GM23338 (cell line): Measurements from ENCODE around the gene DIP2C. TPM values are rescaled to one million over a fixed set of nuclear protein-coding genes. Genes with fewer than 3 reads are reported as not detected.

Source experiments
- ATAC-seq: fragments of 200-7000 bp; cut with Tn5 transposase; 3 replicates; pipeline ENCODE4 v1.9.1; 2020
- DNase-seq: peaks from one replicate; pipeline ENCODE4 v3.0.0-alpha.2; 2015; ENCODE audit warnings: low spot score
- H2AFZ ChIP-seq: fragments of 200-600 bp; sonication (generic); 2 replicates; pipeline ENCODE4 v1.8.0; 2016; ENCODE audit warnings: antibody characterized with exemption, mild to moderate bottlenecking, moderate library complexity
- H3F3A ChIP-seq: fragments of 200-600 bp; sonication (generic); replicated peaks from 2 replicates; pipeline ENCODE4 v1.8.0; 2017; ENCODE audit warnings: antibody characterized with exemption, mixed run types, low read depth
- H3K27ac ChIP-seq: fragments of 200-600 bp; sonication (generic); 2 replicates; pipeline ENCODE4 v1.6.1; 2016; ENCODE audit warnings: low read depth
- H3K27me3 ChIP-seq: fragments of 200-600 bp; sonication (generic); 2 replicates; pipeline ENCODE4 v1.8.0; 2016; ENCODE audit warnings: mild to moderate bottlenecking, mixed run types, moderate library complexity; ENCODE audit not compliant: insufficient read depth
- H3K36me3 ChIP-seq: fragments of 200-600 bp; sonication (generic); 2 replicates; pipeline ENCODE4 v1.8.0; 2016; ENCODE audit warnings: mild to moderate bottlenecking; ENCODE audit not compliant: insufficient read depth
- H3K4me1 ChIP-seq: fragments of 200-600 bp; sonication (generic); 2 replicates; pipeline ENCODE4 v1.8.0; 2016; ENCODE audit warnings: mild to moderate bottlenecking, moderate library complexity; ENCODE audit not compliant: insufficient read depth
- H3K4me2 ChIP-seq: fragments of 200-600 bp; sonication (generic); 2 replicates; pipeline ENCODE4 v1.7.1; 2017; ENCODE audit warnings: mixed run types
- H3K4me3 ChIP-seq: fragments of 200-600 bp; sonication (generic); 2 replicates; pipeline ENCODE4 v1.6.1; 2016; ENCODE audit warnings: mixed run types
- H3K79me2 ChIP-seq: fragments of 200-600 bp; sonication (generic); replicated peaks from 2 replicates; pipeline ENCODE4 v1.8.0; 2017; ENCODE audit warnings: mild to moderate bottlenecking; ENCODE audit not compliant: insufficient read depth
- H3K9me2 ChIP-seq: fragments of 200-600 bp; sonication (generic); 2 replicates; pipeline ENCODE4 v1.8.0; 2017; ENCODE audit not compliant: insufficient read depth
- H4K20me1 ChIP-seq: fragments of 200-600 bp; sonication (generic); replicated peaks from 2 replicates; pipeline ENCODE4 v1.8.0; 2017; ENCODE audit warnings: mild to moderate bottlenecking; ENCODE audit not compliant: insufficient read depth
- H3K27ac Mint-ChIP-seq: 2 replicates; pipeline ENCODE4 v1.8.0; 2020; ENCODE audit warnings: inconsistent platforms, mild to moderate bottlenecking, moderate library complexity, mixed read lengths
- H3K27me3 Mint-ChIP-seq: 3 replicates; pipeline ENCODE4 v1.8.0; 2022; ENCODE audit warnings: low read depth, mild to moderate bottlenecking, moderate library complexity, mixed read lengths, inconsistent platforms; ENCODE audit not compliant: insufficient read depth, poor library complexity
- H3K36me3 Mint-ChIP-seq: 3 replicates; pipeline ENCODE4 v1.8.0; 2021; ENCODE audit warnings: low read depth, mild to moderate bottlenecking, inconsistent platforms, moderate library complexity, mixed read lengths
- H3K4me1 Mint-ChIP-seq: 3 replicates; pipeline ENCODE4 v1.8.0; 2020; ENCODE audit warnings: mild to moderate bottlenecking, inconsistent platforms, mixed read lengths
- H3K4me3 Mint-ChIP-seq: 3 replicates; pipeline ENCODE4 v1.8.0; 2021; ENCODE audit warnings: moderate library complexity, mild to moderate bottlenecking, inconsistent platforms, mixed read lengths
- H3K9me3 Mint-ChIP-seq: 3 replicates; pipeline ENCODE4 v1.8.0; 2020; ENCODE audit warnings: moderate library complexity, mild to moderate bottlenecking, inconsistent platforms, mixed read lengths
- CREB1 ChIP-seq: fragments of 250-450 bp; sonication (Bioruptor Pico); IDR thresholded peaks from 2 replicates; pipeline ENCODE4 v1.5.0; 2020; ENCODE audit warnings: low read depth, mild to moderate bottlenecking, moderate library complexity
- EZH2 ChIP-seq: fragments of 200-600 bp; sonication (generic); IDR thresholded peaks from one replicate; pipeline ENCODE4 v1.8.0; 2017; ENCODE audit warnings: antibody characterized with exemption, mild to moderate bottlenecking, low read depth; ENCODE audit not compliant: unreplicated experiment
- EZH2phosphoT487 ChIP-seq: fragments of 200-600 bp; sonication (generic); IDR thresholded peaks from one replicate; pipeline ENCODE4 v1.8.1; 2018; ENCODE audit warnings: antibody characterized with exemption; ENCODE audit not compliant: unreplicated experiment
- JUNB ChIP-seq: IDR thresholded peaks from one replicate; pipeline ENCODE4 v1.6.1; 2016; ENCODE audit warnings: antibody characterized with exemption; ENCODE audit not compliant: unreplicated experiment
- NANOG ChIP-seq: IDR thresholded peaks from 2 replicates; pipeline ENCODE4 v1.6.1; 2016; ENCODE audit warnings: antibody characterized with exemption, borderline replicate concordance
- POLR2AphosphoS5 ChIP-seq: IDR thresholded peaks from 2 replicates; pipeline ENCODE4 v1.6.1; 2016; ENCODE audit warnings: antibody characterized with exemption, low read depth
- STAT1 ChIP-seq: IDR thresholded peaks from one replicate; pipeline ENCODE4 v1.6.1; 2016; ENCODE audit warnings: antibody characterized with exemption; ENCODE audit not compliant: unreplicated experiment
- ZNF114 ChIP-seq: fragments of 250-450 bp; sonication (Bioruptor Pico); IDR thresholded peaks from 2 replicates; pipeline ENCODE4 v1.5.0; 2020; ENCODE audit warnings: mild to moderate bottlenecking, moderate library complexity
- ZNF331 ChIP-seq: fragments of 250-450 bp; sonication (Bioruptor Pico); IDR thresholded peaks from 2 replicates; pipeline ENCODE4 v1.5.0; 2020; ENCODE audit warnings: low read depth, mild to moderate bottlenecking, moderate library complexity
- polyA plus RNA-seq: library from polyadenylated mRNA; unstranded; fragments of >200 nt; fragmentation: Nextera tagmentation; extraction: Ambion mirVana; gene quantifications from 2 replicates; pipeline ENCODE4 v1.2.1, GENCODE V29; 2016
- total RNA-seq: library from RNA; depleted of rRNA; stranded (reverse); fragments of >200 nt; shearing (Covaris generic); gene quantifications from 2 replicates; pipeline ENCODE4 v1.2.3, GENCODE V29; 2014
- TF ChIP-seq, protein P1 (sequence below): IDR thresholded peaks from 2 replicates; pipeline ENCODE4 v1.6.1; 2016; ENCODE audit warnings: antibody characterized with exemption
- TF ChIP-seq, protein P2 (sequence below): IDR thresholded peaks from one replicate; pipeline ENCODE4 v1.6.1; 2018; ENCODE audit warnings: antibody characterized with exemption; ENCODE audit not compliant: unreplicated experiment
- TF ChIP-seq, protein P3 (sequence below), 2 experiments: fragments of 200-600 bp in 1 of 2; sonication (generic) in 1 of 2; conservative IDR thresholded peaks; 2 replicates each; pipeline versions ENCODE4 v1.5.1 to v1.6.1; 2016 to 2017; ENCODE audit warnings: antibody characterized with exemption in 2 of 2, low read depth in 2 of 2, mild to moderate bottlenecking in 2 of 2, moderate library complexity in 1 of 2
- TF ChIP-seq, protein P4 (sequence below): fragments of 250-450 bp; sonication (Bioruptor Pico); IDR thresholded peaks from 2 replicates; pipeline ENCODE4 v1.5.0; 2020; ENCODE audit warnings: mild to moderate bottlenecking, moderate library complexity

DIP2C gene
- total and polyA plus RNA-seq, 2 experiments from 2014 or later: 5.1 to 7.7 TPM

DNA sequence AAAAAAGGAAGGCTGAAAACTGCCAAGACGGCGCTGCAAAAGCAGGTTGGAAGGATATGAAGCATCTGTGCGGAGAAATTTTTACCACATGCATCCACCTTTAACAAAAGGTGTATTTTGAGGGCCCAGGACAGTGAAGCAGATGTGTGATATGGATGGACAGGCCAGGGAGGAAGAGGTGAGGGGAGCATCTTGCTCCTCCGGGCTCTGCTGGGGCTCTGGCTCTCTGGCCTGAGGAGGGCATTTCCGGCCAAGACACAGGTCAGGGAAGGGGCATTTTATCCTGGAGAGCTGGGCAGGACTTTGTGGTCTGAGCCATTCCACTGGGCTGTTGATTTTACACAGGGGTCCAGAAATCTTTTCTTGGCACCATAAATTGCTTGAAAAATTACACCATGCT is 379.1 kb downstream of the DIP2C start:
- no peaks in the 10 kb centered on the region for H3K9me3 Mint-ChIP-seq
- no peak overlapping the region for H3K4me3 Mint-ChIP-seq

More for the DNA sequence above, 379.1 kb downstream of the DIP2C start:
- peaks cover 6% of the 10 kb centered on the region; the same call in 1 of the 2 replicates for H3K4me1 ChIP-seq
- DNase-seq (no peak), ATAC-seq (no peak)
- TF ChIP-seq JUNB: no peak
- TF ChIP-seq ZNF114: no peak
- TF ChIP-seq EZH2phosphoT487: no peak
- TF ChIP-seq, protein P1, sequence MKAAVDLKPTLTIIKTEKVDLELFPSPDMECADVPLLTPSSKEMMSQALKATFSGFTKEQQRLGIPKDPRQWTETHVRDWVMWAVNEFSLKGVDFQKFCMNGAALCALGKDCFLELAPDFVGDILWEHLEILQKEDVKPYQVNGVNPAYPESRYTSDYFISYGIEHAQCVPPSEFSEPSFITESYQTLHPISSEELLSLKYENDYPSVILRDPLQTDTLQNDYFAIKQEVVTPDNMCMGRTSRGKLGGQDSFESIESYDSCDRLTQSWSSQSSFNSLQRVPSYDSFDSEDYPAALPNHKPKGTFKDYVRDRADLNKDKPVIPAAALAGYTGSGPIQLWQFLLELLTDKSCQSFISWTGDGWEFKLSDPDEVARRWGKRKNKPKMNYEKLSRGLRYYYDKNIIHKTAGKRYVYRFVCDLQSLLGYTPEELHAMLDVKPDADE: no peak
- TF ChIP-seq STAT1: no peak
- no peak for TF ChIP-seq ZNF331 (CRISPR knock-in tag)
- no peak for TF ChIP-seq CREB1 (CRISPR knock-in tag)
- TF ChIP-seq, protein P2, sequence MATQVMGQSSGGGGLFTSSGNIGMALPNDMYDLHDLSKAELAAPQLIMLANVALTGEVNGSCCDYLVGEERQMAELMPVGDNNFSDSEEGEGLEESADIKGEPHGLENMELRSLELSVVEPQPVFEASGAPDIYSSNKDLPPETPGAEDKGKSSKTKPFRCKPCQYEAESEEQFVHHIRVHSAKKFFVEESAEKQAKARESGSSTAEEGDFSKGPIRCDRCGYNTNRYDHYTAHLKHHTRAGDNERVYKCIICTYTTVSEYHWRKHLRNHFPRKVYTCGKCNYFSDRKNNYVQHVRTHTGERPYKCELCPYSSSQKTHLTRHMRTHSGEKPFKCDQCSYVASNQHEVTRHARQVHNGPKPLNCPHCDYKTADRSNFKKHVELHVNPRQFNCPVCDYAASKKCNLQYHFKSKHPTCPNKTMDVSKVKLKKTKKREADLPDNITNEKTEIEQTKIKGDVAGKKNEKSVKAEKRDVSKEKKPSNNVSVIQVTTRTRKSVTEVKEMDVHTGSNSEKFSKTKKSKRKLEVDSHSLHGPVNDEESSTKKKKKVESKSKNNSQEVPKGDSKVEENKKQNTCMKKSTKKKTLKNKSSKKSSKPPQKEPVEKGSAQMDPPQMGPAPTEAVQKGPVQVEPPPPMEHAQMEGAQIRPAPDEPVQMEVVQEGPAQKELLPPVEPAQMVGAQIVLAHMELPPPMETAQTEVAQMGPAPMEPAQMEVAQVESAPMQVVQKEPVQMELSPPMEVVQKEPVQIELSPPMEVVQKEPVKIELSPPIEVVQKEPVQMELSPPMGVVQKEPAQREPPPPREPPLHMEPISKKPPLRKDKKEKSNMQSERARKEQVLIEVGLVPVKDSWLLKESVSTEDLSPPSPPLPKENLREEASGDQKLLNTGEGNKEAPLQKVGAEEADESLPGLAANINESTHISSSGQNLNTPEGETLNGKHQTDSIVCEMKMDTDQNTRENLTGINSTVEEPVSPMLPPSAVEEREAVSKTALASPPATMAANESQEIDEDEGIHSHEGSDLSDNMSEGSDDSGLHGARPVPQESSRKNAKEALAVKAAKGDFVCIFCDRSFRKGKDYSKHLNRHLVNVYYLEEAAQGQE: no peak
- TF ChIP-seq NANOG: no peak
- TF ChIP-seq POLR2AphosphoS5: no peak
- TF ChIP-seq, protein P3, sequence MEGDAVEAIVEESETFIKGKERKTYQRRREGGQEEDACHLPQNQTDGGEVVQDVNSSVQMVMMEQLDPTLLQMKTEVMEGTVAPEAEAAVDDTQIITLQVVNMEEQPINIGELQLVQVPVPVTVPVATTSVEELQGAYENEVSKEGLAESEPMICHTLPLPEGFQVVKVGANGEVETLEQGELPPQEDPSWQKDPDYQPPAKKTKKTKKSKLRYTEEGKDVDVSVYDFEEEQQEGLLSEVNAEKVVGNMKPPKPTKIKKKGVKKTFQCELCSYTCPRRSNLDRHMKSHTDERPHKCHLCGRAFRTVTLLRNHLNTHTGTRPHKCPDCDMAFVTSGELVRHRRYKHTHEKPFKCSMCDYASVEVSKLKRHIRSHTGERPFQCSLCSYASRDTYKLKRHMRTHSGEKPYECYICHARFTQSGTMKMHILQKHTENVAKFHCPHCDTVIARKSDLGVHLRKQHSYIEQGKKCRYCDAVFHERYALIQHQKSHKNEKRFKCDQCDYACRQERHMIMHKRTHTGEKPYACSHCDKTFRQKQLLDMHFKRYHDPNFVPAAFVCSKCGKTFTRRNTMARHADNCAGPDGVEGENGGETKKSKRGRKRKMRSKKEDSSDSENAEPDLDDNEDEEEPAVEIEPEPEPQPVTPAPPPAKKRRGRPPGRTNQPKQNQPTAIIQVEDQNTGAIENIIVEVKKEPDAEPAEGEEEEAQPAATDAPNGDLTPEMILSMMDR (conservative IDR thresholded peaks at IDR 0.05; ENCODE audit: low read depth in 2 of 2): no peak
- TF ChIP-seq, protein P4, sequence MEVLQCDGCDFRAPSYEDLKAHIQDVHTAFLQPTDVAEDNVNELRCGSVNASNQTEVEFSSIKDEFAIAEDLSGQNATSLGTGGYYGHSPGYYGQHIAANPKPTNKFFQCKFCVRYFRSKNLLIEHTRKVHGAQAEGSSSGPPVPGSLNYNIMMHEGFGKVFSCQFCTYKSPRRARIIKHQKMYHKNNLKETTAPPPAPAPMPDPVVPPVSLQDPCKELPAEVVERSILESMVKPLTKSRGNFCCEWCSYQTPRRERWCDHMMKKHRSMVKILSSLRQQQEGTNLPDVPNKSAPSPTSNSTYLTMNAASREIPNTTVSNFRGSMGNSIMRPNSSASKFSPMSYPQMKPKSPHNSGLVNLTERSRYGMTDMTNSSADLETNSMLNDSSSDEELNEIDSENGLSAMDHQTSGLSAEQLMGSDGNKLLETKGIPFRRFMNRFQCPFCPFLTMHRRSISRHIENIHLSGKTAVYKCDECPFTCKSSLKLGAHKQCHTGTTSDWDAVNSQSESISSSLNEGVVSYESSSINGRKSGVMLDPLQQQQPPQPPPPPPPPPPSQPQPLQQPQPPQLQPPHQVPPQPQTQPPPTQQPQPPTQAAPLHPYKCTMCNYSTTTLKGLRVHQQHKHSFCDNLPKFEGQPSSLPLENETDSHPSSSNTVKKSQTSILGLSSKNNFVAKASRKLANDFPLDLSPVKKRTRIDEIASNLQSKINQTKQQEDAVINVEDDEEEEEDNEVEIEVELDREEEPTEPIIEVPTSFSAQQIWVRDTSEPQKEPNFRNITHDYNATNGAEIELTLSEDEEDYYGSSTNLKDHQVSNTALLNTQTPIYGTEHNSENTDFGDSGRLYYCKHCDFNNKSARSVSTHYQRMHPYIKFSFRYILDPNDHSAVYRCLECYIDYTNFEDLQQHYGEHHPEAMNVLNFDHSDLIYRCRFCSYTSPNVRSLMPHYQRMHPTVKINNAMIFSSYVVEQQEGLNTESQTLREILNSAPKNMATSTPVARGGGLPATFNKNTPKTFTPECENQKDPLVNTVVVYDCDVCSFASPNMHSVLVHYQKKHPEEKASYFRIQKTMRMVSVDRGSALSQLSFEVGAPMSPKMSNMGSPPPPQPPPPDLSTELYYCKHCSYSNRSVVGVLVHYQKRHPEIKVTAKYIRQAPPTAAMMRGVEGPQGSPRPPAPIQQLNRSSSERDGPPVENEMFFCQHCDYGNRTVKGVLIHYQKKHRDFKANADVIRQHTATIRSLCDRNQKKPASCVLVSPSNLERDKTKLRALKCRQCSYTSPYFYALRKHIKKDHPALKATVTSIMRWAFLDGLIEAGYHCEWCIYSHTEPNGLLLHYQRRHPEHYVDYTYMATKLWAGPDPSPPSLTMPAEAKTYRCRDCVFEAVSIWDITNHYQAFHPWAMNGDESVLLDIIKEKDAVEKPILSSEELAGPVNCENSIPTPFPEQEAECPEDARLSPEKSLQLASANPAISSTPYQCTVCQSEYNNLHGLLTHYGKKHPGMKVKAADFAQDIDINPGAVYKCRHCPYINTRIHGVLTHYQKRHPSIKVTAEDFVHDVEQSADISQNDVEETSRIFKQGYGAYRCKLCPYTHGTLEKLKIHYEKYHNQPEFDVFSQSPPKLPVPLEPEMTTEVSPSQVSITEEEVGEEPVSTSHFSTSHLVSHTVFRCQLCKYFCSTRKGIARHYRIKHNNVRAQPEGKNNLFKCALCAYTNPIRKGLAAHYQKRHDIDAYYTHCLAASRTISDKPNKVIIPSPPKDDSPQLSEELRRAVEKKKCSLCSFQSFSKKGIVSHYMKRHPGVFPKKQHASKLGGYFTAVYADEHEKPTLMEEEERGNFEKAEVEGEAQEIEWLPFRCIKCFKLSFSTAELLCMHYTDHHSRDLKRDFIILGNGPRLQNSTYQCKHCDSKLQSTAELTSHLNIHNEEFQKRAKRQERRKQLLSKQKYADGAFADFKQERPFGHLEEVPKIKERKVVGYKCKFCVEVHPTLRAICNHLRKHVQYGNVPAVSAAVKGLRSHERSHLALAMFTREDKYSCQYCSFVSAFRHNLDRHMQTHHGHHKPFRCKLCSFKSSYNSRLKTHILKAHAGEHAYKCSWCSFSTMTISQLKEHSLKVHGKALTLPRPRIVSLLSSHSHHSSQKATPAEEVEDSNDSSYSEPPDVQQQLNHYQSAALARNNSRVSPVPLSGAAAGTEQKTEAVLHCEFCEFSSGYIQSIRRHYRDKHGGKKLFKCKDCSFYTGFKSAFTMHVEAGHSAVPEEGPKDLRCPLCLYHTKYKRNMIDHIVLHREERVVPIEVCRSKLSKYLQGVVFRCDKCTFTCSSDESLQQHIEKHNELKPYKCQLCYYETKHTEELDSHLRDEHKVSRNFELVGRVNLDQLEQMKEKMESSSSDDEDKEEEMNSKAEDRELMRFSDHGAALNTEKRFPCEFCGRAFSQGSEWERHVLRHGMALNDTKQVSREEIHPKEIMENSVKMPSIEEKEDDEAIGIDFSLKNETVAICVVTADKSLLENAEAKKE: no peak
- no peak for TF ChIP-seq EZH2
- no peak overlapping the region for H3K4me3 ChIP-seq
- H3K79me2 ChIP-seq: no peaks in the 10 kb centered on the region
- no peaks in the 10 kb centered on the region for H3K27me3 ChIP-seq
- no peaks in the 10 kb centered on the region for H4K20me1 ChIP-seq
- Mint-ChIP-seq H3K4me1 (peaks cover 16% of the 10 kb centered on the region), H3K27me3 (no peaks in the 10 kb centered on the region), H3K27ac (no peak overlapping the region; the same call in 1 of the 2 replicates), H3K36me3 (0 out of 3 replicates have a peak, but pooled peaks cover 5% of the 10 kb centered on the region)
- no peak overlapping the region for H3K4me2 ChIP-seq
- no peaks in the 10 kb centered on the region for H3K9me2 ChIP-seq
- no peak overlapping the region for H3K27ac ChIP-seq
- no peaks in the 10 kb centered on the region for H3F3A ChIP-seq
- H3K36me3 ChIP-seq: no peaks in the 10 kb centered on the region
- no peak overlapping the region for H2AFZ ChIP-seq
